GM23248 (cell line): ENCODE data around the gene PAPPA. TPM values are rescaled to one million over a fixed set of nuclear protein-coding genes. Genes with fewer than 3 reads are reported as not detected.
A peak's percentile ranks its signal among the peaks of the same experiment; 100 is the strongest.

Source experiments
- DNase-seq: peaks from one replicate; pipeline ENCODE4 v3.0.0-alpha.2; 2015
- H2AFZ ChIP-seq: fragments of 200-600 bp; sonication (generic); 2 replicates; pipeline ENCODE4 v1.6.1; 2016; ENCODE audit warnings: antibody characterized with exemption
- H3F3A ChIP-seq: fragments of 200-600 bp; sonication (generic); 2 replicates; pipeline ENCODE4 v1.6.1; 2016; ENCODE audit warnings: mild to moderate bottlenecking, antibody characterized with exemption, mixed run types; ENCODE audit not compliant: insufficient read depth
- H3K27ac ChIP-seq: fragments of 200-600 bp; sonication (generic); 2 replicates; pipeline ENCODE4 v1.5.1; 2016; ENCODE audit warnings: mild to moderate bottlenecking
- H3K27me3 ChIP-seq: fragments of 200-600 bp; sonication (generic); replicated peaks from 2 replicates; pipeline ENCODE4 v1.6.1; 2016; ENCODE audit warnings: mild to moderate bottlenecking; ENCODE audit not compliant: insufficient read depth
- H3K36me3 ChIP-seq: fragments of 200-600 bp; sonication (generic); 2 replicates; pipeline ENCODE4 v1.6.1; 2016; ENCODE audit warnings: low read depth, mild to moderate bottlenecking
- H3K4me1 ChIP-seq: fragments of 200-600 bp; sonication (generic); 2 replicates; pipeline ENCODE4 v1.6.1; 2016; ENCODE audit warnings: mild to moderate bottlenecking; ENCODE audit not compliant: insufficient read depth
- H3K4me2 ChIP-seq: fragments of 200-600 bp; sonication (generic); one replicate; pipeline ENCODE4 v1.6.1; 2016; ENCODE audit warnings: mild to moderate bottlenecking; ENCODE audit not compliant: unreplicated experiment
- H3K4me3 ChIP-seq: fragments of 200-600 bp; sonication (generic); 2 replicates; pipeline ENCODE4 v1.5.1; 2016; ENCODE audit warnings: mild to moderate bottlenecking
- H3K79me2 ChIP-seq: fragments of 200-600 bp; sonication (generic); 2 replicates; pipeline ENCODE4 v1.6.1; 2016; ENCODE audit warnings: mild to moderate bottlenecking; ENCODE audit not compliant: insufficient read depth
- H3K9ac ChIP-seq: fragments of 200-600 bp; sonication (generic); 2 replicates; pipeline ENCODE4 v1.6.1; 2016; ENCODE audit warnings: mild to moderate bottlenecking
- H3K9me2 ChIP-seq: fragments of 200-600 bp; sonication (generic); 2 replicates; pipeline ENCODE4 v1.6.1; 2016; ENCODE audit warnings: mixed run types, mild to moderate bottlenecking, moderate library complexity; ENCODE audit not compliant: insufficient read depth
- H3K9me3 ChIP-seq: fragments of 200-600 bp; sonication (generic); one replicate; pipeline ENCODE4 v1.6.1; 2017; ENCODE audit warnings: low read depth
- H4K20me1 ChIP-seq: fragments of 200-600 bp; sonication (generic); 2 replicates; pipeline ENCODE4 v1.6.0; 2016; ENCODE audit not compliant: insufficient read depth
- EZH2 ChIP-seq: fragments of 200-600 bp; sonication (generic); IDR thresholded peaks from 2 replicates; pipeline ENCODE4 v1.6.1; 2018; ENCODE audit warnings: antibody characterized with exemption, mild to moderate bottlenecking; ENCODE audit not compliant: insufficient read depth, poor library complexity, severe bottlenecking
- EZH2phosphoT487 ChIP-seq: fragments of 200-600 bp; sonication (generic); IDR thresholded peaks from 2 replicates; pipeline ENCODE4 v1.6.1; 2018; ENCODE audit warnings: antibody characterized with exemption, moderate library complexity, mild to moderate bottlenecking, low read depth; ENCODE audit not compliant: insufficient read depth
- WGBS, 2 experiments: methylation state at CpG; one replicate each; pipeline ENCODE4 v1.1.6; 2015 to 2017; ENCODE audit warnings: low lambda C conversion rate in 2 of 2, low coverage in 1 of 2; ENCODE audit errors: missing lambda C conversion rate in 2 of 2; 5-methylcytosine and 5-hydroxymethylcytosine counted together
- in situ Hi-C: fragments of 300-500 bp; cut with MboI; formaldehyde crosslinking; loops from 2 replicates; pipeline ENCODE4 v1.15.0; 2020
- polyA plus RNA-seq: library from polyadenylated mRNA; unstranded; fragments of >200 nt; fragmentation: Nextera tagmentation; extraction: Ambion mirVana; gene quantifications from 2 replicates; pipeline ENCODE4 v1.2.1, GENCODE V29; 2016
- total RNA-seq: library from RNA; depleted of rRNA; stranded (reverse); fragments of >200 nt; shearing (Covaris generic); gene quantifications from 2 replicates; pipeline ENCODE4 v1.2.3, GENCODE V29; 2014

The PAPPA gene
- total and polyA plus RNA-seq, 2 experiments from 2014 or later: 8.7 to 30.3 TPM

DNA sequence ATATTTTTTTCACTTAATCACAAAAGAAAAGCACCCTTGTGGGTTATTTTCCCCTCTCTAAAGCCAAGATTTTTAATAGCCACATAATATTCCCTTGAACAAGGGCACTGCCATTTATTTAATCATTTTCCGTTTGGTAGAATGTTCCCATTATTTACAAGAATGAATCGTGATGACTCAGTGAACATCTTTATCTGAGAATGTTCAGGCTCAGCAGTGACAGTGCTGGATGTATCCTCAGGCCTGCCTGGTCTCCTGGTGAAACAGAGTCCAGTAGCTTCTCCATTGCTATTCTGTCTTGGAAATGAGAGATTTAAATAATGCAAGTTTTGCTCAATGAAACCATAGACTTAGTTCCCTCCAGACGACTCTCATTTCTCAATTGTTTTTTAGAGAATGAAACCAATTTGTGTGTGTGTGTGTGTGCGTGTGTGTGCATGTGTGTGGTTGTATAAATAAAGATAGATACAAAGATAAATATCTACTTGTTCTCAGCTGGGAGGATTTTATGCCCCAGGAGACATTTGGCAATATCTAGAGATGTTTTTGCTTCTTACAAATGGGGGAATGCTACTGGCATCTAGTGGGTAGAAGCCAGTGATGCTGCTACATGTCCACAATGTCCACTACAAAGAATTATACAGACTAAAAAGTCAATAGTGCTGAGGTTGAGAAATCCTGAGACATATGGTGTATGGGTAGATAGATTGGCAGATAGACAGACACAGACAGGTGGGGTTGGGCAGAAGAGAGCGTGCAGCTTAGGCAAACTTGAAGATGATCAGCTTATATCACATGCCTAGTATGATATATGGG is 55.0 kb downstream of the PAPPA start:
- TF ChIP-seq EZH2 (no peak), EZH2phosphoT487 (no peak)
- Histone ChIP-seq H3K4me3 (no peak overlapping the region), H3K27me3 (no peaks in the 10 kb centered on the region), H3K9ac (no peak overlapping the region), H3K4me2 (no peak overlapping the region), H3K4me1 (peaks cover 18% of the 10 kb centered on the region), H2AFZ (no peak overlapping the region), H3F3A (peaks cover 39% of the 10 kb centered on the region), H3K9me2 (no peaks in the 10 kb centered on the region), H4K20me1 (no peaks in the 10 kb centered on the region), H3K9me3 (no peaks in the 10 kb centered on the region), H3K27ac (peak overlapping the region; percentile 59), H3K79me2 (peaks cover 4% of the 10 kb centered on the region), H3K36me3 (peaks cover 50% of the 10 kb centered on the region)
- 62 to 64% methylated on average over 5 of the region's 5 CpGs for WGBS, 2 experiments
- DNase-seq: peak; percentile 80
- in situ Hi-C loops: no loop called here

DNA sequence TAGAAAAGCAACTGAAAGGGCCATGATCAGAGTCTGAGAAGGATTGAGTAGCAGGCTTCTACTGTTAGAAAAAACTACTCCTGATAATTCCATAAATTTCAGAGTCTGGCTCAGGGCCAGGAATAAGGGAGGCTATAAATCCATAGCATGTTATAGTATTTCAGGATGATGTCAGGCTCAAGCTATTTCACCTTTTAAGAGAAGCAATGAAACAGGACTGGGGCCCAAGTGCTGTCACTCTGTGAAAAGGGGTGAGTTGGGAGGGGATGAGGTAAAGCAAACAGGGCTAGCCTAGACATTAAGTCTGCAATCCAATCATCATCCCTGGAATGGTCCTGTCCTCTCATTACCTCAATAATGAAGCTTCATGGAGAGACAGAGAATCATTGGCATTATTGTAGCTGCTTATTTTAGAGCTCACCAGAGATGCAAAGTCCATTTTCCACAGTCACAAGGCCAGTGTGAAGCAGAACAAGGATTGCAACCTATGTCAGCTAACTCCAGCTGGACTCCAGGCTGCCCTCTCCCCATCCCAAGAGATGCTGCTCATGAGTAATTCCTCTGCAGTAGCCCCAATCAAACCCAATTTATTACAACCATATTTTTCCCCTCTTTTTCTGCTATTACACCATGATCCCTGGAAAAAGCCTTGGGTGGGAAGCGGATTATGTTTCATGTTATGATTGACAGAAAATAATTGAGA is 56.0 kb downstream of the PAPPA start:
- Histone ChIP-seq H3K79me2 (peaks cover 4% of the 10 kb centered on the region; the same call in 1 of the 2 replicates), H3K27me3 (no peaks in the 10 kb centered on the region), H3K9me3 (no peaks in the 10 kb centered on the region), H3K4me3 (no peak overlapping the region), H2AFZ (no peak overlapping the region), H3K36me3 (peaks cover 58% of the 10 kb centered on the region), H3F3A (peaks cover 39% of the 10 kb centered on the region), H3K4me1 (peaks cover 18% of the 10 kb centered on the region), H3K9ac (no peak overlapping the region), H3K27ac (peak overlapping the region; percentile 59), H3K4me2 (no peak overlapping the region), H4K20me1 (no peaks in the 10 kb centered on the region), H3K9me2 (no peaks in the 10 kb centered on the region)
- DNase-seq: no peak
- in situ Hi-C loops: no loop called here
- 93 to 94% methylated on average over 1 of the region's 1 CpG for WGBS, 2 experiments
- no peak for TF ChIP-seq EZH2
- TF ChIP-seq EZH2phosphoT487: no peak

DNA sequence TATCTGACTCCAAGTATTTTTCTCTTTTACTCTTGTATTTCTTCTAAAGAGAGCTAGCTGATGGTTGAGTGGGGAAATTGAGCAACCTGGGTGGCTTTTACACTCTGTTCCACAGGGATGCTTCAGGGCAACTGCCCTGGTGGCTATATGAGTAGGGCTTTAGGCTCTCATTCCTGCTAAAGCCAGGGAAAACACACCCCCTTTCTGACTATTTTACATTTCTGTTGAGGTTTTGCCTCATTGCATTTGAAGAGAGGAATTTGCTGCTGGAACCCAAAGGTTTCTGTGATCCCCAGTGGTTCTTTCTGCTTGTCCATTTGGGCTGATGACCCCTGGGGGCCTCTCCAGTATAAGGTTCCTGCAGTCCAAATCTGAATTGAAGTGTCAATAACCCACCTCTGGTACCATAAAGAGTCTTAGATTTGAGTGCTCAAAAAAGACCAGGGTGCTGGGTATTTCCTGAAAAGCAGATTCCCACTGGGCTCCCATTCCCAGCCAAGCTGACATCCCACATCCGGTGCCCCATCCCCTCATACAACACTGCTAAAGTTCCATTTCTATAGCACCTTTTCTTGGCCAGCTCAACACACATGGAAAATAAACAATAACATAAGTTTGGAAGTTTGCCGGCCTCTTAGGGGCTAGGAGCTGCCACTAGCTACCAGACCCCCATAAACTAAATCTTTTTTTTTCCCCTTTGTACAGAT is 59.5 kb downstream of the PAPPA start:
- DNase-seq: no peak
- no peaks in the 10 kb centered on the region for H3K27me3 ChIP-seq
- no peak overlapping the region for H2AFZ ChIP-seq
- WGBS, 2 experiments: 50 to 55% methylated on average over 2 of the region's 2 CpGs
- no peak overlapping the region for H3K4me2 ChIP-seq
- H3K27ac ChIP-seq: no peak overlapping the region
- peaks cover 14% of the 10 kb centered on the region for H3K4me1 ChIP-seq
- no peaks in the 10 kb centered on the region for H3K9me2 ChIP-seq
- in situ Hi-C loops: no loop called here
- peaks cover 65% of the 10 kb centered on the region for H3K36me3 ChIP-seq
- no peak overlapping the region for H3K4me3 ChIP-seq
- peaks cover 23% of the 10 kb centered on the region for H3F3A ChIP-seq
- no peaks in the 10 kb centered on the region for H4K20me1 ChIP-seq
- no peak overlapping the region for H3K9ac ChIP-seq
- no peak for TF ChIP-seq EZH2phosphoT487
- TF ChIP-seq EZH2: no peak
- no peaks in the 10 kb centered on the region for H3K9me3 ChIP-seq
- no peaks in the 10 kb centered on the region for H3K79me2 ChIP-seq

DNA sequence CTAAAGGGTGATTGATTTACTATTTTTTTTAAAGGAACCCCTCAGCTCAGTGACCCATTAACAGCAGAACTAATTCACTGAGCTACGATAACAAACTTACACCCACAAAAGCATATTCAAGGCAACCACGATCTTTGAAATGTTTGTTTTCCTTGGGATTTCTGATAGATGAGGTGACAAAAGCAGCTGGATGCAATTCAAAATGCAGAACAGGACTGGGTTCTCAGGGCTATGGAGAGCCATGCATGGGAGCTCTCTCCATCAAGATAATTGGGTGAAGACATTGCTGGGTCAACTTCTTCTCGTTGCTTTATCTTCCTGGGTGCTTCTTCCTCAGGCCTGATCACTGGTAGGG is 60.1 kb downstream of the PAPPA start:
- no peak for DNase-seq
- H3K9me3 ChIP-seq: no peaks in the 10 kb centered on the region
- TF ChIP-seq EZH2 (no peak), EZH2phosphoT487 (no peak)
- H2AFZ ChIP-seq: no peak overlapping the region
- no peaks in the 10 kb centered on the region for H3K79me2 ChIP-seq
- no peak overlapping the region for H3K4me3 ChIP-seq
- H3F3A ChIP-seq: peaks cover 17% of the 10 kb centered on the region
- no peaks in the 10 kb centered on the region for H4K20me1 ChIP-seq
- no peaks in the 10 kb centered on the region for H3K9me2 ChIP-seq
- in situ Hi-C loops: no loop called here
- peaks cover 64% of the 10 kb centered on the region for H3K36me3 ChIP-seq
- H3K4me1 ChIP-seq: peaks cover 8% of the 10 kb centered on the region
- no peak overlapping the region for H3K4me2 ChIP-seq
- H3K27ac ChIP-seq: no peak overlapping the region
- 66 to 69% methylated on average over 3 of the region's 3 CpGs for WGBS, 2 experiments
- H3K27me3 ChIP-seq: no peaks in the 10 kb centered on the region
- H3K9ac ChIP-seq: no peak overlapping the region
